ENCODE data around the gene COL5A3. TPM values are rescaled to one million over a fixed set of nuclear protein-coding genes. Genes with fewer than 3 reads are reported as not detected.

COL5A3 gene
- total RNA-seq, 2 donors from 2014 or later = 2.4 to 5.5 TPM

DNA sequence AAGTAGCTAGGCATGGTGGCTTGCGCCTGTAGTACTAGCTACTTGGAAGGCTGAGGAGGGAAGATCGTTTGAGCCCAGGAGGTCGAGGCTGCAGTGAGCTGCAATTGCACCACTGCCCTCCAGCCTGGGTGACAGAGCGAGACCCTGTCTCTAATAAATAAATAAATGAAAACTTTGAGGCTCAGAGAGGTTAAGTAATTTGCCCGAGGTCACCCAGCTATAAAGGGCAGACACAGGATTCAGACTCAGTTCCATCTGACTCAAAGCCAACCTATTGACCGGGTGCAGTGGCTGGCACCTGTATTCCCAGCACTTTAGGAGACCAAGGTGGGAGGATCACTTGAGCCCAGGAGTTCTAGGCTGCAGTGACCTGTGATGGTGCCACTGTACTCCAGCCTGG, 66.6 kb downstream of the COL5A3 start:
- Histone ChIP-seq H3K27ac (no peak overlapping the region), H3K4me3 (no peak overlapping the region), H3K9ac (ENCODE audit: low read depth in 2 of 2, low read length in 2 of 2) (no peak overlapping the region), H3K9me3 (no peaks in the 10 kb centered on the region), H3K36me3 (no peaks in the 10 kb centered on the region), H3K27me3 (no peaks in the 10 kb centered on the region), H3K4me1 (no peaks in the 10 kb centered on the region)
- intact Hi-C loops (cut with DNase I) = no loop called here
- TF ChIP-seq, protein P1, sequence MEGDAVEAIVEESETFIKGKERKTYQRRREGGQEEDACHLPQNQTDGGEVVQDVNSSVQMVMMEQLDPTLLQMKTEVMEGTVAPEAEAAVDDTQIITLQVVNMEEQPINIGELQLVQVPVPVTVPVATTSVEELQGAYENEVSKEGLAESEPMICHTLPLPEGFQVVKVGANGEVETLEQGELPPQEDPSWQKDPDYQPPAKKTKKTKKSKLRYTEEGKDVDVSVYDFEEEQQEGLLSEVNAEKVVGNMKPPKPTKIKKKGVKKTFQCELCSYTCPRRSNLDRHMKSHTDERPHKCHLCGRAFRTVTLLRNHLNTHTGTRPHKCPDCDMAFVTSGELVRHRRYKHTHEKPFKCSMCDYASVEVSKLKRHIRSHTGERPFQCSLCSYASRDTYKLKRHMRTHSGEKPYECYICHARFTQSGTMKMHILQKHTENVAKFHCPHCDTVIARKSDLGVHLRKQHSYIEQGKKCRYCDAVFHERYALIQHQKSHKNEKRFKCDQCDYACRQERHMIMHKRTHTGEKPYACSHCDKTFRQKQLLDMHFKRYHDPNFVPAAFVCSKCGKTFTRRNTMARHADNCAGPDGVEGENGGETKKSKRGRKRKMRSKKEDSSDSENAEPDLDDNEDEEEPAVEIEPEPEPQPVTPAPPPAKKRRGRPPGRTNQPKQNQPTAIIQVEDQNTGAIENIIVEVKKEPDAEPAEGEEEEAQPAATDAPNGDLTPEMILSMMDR (IDR thresholded peaks at IDR 0.05) = no peak
- DNase-seq = no peak

GRCh38 chr19:9941671-9942070, 68.6 kb downstream of the COL5A3 start:
- Histone ChIP-seq H3K4me1 (no peaks in the 10 kb centered on the region), H3K4me3 (no peak overlapping the region), H3K27ac (no peak overlapping the region), H3K36me3 (no peaks in the 10 kb centered on the region), H3K9me3 (no peaks in the 10 kb centered on the region), H3K27me3 (peaks cover 3% of the 10 kb centered on the region), H3K9ac (ENCODE audit: low read depth in 2 of 2, low read length in 2 of 2) (no peak overlapping the region)
- intact Hi-C loops (cut with DNase I) = no loop called here
- TF ChIP-seq, protein P1 (IDR thresholded peaks at IDR 0.05) = no peak
- no peak for DNase-seq

DNA sequence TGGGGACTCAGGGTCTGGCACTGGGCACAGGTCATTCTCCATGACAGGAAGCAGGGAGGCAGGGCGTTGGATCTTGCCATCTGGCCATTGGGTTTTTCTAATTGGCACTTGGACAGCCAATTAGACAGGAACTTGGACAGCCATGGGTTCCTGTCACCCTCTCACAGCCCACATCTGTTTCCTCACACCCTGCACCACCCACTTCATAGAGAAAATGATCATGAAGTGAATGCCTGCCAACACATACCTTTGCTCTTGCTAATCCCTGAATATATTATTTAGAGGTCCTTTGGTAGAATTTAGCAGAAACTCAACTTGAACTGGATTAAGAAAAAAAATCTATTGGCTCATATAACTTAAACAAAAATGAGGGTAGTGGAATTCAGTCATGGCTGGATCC, 69.1 kb downstream of the COL5A3 start:
- intact Hi-C loops (cut with DNase I) = no loop called here
- TF ChIP-seq, protein P1 (IDR thresholded peaks at IDR 0.05) = no peak
- no peak overlapping the region for H3K27ac ChIP-seq
- peaks cover 6% of the 10 kb centered on the region for H3K27me3 ChIP-seq
- H3K4me1 ChIP-seq = no peaks in the 10 kb centered on the region
- DNase-seq = no peak
- H3K9me3 ChIP-seq = no peaks in the 10 kb centered on the region
- no peak overlapping the region for H3K9ac ChIP-seq (ENCODE audit: low read depth in 2 of 2, low read length in 2 of 2)
- no peak overlapping the region for H3K4me3 ChIP-seq
- no peaks in the 10 kb centered on the region for H3K36me3 ChIP-seq

DNA sequence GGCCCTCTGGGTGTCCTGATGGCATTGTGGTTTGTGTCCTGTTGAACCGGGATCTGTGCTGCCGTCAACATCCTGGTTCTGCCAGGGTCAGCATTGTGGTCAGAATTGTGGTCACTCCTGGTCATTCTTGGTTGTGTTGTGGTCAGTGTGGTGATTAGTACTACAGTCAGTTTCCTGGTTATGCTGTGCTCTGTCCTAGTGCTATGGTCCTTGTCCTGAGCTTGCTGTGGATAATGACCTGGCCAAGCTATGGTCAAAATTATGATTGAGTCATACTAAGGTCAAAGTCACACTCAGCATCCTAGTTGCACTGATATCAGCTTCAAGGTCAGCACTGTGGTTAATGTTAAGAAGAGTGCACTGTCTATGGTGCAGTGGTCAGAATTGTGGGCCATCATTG, 69.5 kb downstream of the COL5A3 start:
- Histone ChIP-seq H3K9me3 (no peaks in the 10 kb centered on the region), H3K4me3 (no peak overlapping the region), H3K9ac (ENCODE audit: low read depth in 2 of 2, low read length in 2 of 2) (no peak overlapping the region), H3K36me3 (no peaks in the 10 kb centered on the region), H3K27ac (no peak overlapping the region), H3K27me3 (peaks cover 9% of the 10 kb centered on the region), H3K4me1 (no peaks in the 10 kb centered on the region)
- DNase-seq = no peak
- TF ChIP-seq, protein P1 (IDR thresholded peaks at IDR 0.05) = no peak
- intact Hi-C loops (cut with DNase I) = no loop called here

GRCh38 chr19:9939301-9939913, 70.9 kb downstream of the COL5A3 start:
- Histone ChIP-seq H3K9me3 (no peaks in the 10 kb centered on the region), H3K27ac (no peak overlapping the region), H3K4me3 (no peak overlapping the region), H3K27me3 (peaks cover 18% of the 10 kb centered on the region), H3K36me3 (no peaks in the 10 kb centered on the region), H3K9ac (ENCODE audit: low read depth in 2 of 2, low read length in 2 of 2) (no peak overlapping the region), H3K4me1 (no peaks in the 10 kb centered on the region)
- no peak for DNase-seq
- intact Hi-C loops (cut with DNase I) = no loop called here
- TF ChIP-seq, protein P1 (IDR thresholded peaks at IDR 0.05) = no peak
